Neural progenitor cell (in vitro differentiated cells): Measurements from ENCODE around the gene AGBL4.

Source experiments
- CTCF ChIP-seq: fragments of 200-600 bp; sonication (generic); IDR thresholded peaks from 2 replicates; pipeline ENCODE4 v1.5.1; 2017; ENCODE audit warnings: antibody characterized with exemption, mild to moderate bottlenecking
- EZH2phosphoT487 ChIP-seq: fragments of 200-600 bp; sonication (generic); IDR thresholded peaks from 2 replicates; pipeline ENCODE4 v1.6.1; 2017; ENCODE audit warnings: antibody characterized with exemption

GRCh38 chr1:49416758-49417157, 607.0 kb downstream of the AGBL4 start:
- TF ChIP-seq EZH2phosphoT487: no peak
- TF ChIP-seq CTCF: no peak
